Measurements from ENCODE around the gene SFTPA2.
"Not testable (repeated sequence)": the region's sequence is repeated elsewhere in the genome, so short reads cannot be mapped to it uniquely, and the experiment has no call there.

GRCh38 chr10:79538311-79538710, 21.9 kb downstream of the SFTPA2 start:
- TF ChIP-seq CTCF, POLR2A (IDR thresholded peaks at IDR 0.05): not testable (repeated sequence)
